GM19099 (cell line): ENCODE data around the gene SLC47A1.

Experiments used
- POLR2A ChIP-seq: IDR thresholded peaks from 3 replicates; pipeline ENCODE4 v1.6.1; 2011; ENCODE audit warnings: low read depth; ENCODE audit not compliant: insufficient read length; ENCODE audit errors: extremely low read depth

The SLC47A1 gene, protein sequence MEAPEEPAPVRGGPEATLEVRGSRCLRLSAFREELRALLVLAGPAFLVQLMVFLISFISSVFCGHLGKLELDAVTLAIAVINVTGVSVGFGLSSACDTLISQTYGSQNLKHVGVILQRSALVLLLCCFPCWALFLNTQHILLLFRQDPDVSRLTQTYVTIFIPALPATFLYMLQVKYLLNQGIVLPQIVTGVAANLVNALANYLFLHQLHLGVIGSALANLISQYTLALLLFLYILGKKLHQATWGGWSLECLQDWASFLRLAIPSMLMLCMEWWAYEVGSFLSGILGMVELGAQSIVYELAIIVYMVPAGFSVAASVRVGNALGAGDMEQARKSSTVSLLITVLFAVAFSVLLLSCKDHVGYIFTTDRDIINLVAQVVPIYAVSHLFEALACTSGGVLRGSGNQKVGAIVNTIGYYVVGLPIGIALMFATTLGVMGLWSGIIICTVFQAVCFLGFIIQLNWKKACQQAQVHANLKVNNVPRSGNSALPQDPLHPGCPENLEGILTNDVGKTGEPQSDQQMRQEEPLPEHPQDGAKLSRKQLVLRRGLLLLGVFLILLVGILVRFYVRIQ

DNA sequence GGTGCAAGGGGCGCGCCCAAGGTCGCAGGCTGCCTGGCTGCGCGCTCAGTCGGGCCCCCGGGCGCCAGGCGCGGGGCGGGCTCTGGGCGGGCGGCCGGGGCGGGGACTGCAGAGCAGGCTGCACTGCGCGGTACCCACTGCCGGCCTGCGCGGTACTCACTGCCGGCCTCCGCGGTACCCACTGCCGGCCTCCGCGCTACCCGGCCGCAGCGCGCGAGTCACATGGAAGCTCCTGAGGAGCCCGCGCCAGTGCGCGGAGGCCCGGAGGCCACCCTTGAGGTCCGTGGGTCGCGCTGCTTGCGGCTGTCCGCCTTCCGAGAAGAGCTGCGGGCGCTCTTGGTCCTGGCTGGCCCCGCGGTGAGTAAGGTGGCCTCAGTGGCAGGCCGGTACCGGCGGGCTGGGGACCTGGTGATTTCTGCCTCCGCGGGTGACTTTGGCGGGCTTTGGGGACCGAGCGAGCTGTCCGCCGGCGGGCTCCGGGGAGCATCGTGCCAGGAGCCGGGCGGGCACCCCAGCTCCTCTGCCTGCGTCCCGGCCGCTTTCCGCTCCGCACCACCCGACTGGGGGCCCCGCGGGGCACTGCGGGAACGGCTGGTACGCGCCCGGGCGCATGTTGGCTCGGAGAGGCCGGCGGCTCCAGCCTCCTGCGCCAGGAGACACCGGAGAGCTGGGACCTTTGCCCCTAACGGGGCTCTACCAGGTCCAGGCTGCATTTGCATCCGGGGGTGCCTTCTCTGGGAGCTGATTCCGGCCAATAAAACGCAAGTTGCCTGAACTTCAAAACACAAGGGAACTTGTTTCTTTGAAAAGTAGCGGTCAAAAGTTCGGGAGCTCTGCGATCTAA lies at the start of gene SLC47A1:
TSS of gene SLC47A1 (plus strand) at position 137 of the 844 bp plus-strand sequence. CDS start at position 223, 86 bp downstream.
- no peak for TF ChIP-seq POLR2A

DNA sequence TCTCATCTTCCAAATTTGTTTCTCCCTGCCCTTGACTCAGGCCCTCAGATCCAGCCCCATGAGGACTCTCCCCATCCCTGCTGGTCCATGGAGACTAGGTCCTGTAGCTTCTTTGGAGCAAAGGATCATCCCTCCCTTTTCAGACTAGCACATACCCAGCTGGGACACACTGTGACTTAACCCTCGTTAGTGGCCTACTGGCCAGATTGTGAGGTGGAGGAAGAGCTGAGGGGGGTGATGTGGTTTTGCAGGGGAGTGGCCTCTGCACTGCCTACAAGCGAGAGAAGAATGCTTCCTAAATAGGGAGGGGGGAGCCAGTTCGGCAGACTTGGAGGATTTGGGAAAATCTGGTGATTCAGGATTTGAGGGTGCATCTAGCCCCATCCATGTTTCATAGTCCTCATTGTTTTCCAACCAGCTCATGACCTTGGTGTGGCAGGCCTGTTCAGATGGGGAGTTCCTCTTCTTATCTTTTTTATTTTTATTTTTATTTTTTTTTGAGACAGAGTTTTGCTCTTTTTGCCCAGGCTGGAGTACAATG lies 47.8 kb upstream of the SLC47A1 start:
- no peak for TF ChIP-seq POLR2A

- TF ChIP-seq POLR2A: no peak
These were observed 47.2 kb upstream of the SLC47A1 start for GRCh38 chr17:19486351-19487023.

DNA sequence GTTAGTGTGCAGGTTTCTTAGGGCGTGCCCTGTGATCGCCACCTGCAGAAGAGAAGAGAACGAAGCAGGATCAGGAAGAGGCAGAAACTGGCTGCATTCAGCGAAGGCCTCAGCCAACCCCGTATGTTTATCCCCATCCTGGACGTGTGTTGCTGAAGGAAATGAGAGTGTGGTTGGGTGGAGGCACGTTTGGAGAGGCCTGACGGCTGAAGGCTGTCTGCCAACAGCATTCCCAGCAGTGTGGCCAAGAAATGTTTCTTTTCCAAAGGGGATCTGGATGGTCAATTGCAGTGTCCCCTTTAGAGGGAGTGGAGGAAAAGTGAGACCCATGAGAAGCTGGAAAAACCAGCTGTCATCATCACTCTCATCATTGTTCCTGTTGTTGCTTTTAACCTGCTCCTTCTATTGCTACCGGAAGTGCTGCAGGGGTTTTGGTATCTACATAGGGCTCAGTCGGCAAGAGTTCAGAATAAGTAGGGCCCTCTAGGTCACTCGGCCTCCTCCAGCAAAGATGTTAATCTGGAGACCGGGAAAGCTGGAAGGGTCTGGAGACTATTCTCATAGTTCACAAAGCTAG lies 46.5 kb upstream of the SLC47A1 start:
- TF ChIP-seq POLR2A: no peak

- no peak for TF ChIP-seq POLR2A
These were observed 41.5 kb upstream of the SLC47A1 start for GRCh38 chr17:19492141-19492540.

DNA sequence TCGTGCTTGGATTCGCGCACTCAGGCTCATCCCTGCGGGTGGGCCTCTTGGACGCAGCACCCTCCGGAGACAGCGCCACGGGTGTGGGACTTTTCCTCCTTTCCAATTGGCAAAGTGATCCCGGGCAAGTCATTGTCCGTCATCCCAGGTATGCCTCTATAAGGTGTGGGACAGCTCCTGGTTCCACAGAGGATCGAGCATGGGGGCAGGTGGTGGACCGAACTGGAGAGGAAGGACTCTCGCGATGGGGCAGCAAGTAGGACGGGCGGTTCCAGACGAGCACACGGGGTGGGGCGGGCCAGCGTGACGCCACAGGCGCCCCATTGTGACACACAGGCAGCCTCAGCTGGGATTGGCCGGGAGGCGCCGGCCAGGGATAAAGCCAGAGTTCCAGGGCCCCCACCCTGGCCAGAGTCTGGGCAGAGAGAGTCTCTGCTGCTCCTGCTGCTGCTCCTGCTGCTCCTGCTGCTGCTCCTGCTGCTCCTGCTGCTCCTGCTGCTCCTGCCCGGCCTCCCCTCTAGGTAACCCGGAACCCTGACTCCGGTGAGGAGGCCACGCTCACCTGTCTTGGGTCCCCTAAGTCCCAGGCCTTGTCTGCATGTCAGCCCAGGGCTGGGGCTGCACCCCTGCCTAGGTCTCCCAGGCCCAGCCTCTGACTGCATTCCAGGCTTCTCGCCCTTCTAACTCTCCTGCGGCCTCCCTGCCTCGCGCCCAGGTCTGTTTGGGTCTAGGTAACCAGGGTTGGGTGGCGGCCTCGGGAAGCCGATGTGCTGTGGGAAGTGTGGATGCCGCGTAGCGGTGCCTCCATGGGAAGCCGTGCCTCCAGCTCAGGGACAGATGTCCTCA lies 38.5 kb upstream of the SLC47A1 start:
- TF ChIP-seq POLR2A: no peak

GRCh38 chr17:19495828-19496528 lies 37.7 kb upstream of the SLC47A1 start:
- TF ChIP-seq POLR2A: no peak

- TF ChIP-seq POLR2A: no peak
These were observed 36.0 kb upstream of the SLC47A1 start for GRCh38 chr17:19497624-19498023.

DNA sequence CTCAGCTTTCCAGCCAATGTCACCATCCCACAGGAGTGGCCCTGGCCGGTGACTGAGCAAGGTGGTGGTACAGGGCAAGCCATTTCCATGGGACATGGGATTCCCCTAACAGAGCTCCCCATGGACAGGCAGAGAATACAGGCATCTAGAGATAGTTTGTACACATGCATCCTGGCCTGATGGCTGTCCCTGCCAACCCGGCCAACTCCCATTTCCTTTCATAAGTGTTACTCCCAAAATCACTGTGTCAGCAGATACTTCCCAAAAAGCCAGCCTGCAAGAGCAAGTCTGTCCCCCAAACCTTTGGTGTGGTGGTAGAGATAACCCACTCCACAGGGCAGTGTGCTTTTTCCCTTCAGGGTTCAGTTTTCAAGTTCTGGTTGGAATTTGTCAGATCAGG lies 32.4 kb upstream of the SLC47A1 start:
- no peak for TF ChIP-seq POLR2A

DNA sequence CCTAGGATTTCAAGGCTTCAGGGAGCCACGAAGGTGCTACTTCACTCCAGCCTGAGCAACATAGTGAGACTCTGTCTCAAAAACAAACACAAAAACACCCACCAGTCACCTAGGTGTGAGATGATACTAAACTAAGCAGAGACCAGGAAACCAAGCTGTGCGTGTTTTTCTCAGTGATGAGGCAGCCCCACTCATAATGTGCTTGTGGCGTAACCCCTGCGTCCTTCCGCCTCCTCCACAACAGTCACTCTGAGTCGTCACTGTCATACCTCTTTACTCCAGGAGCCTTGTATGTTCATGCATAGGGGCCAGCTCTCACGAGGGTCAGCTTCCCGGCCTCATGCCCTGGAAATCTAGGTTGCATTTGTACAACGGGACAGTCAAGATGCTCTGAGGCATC lies 31.1 kb upstream of the SLC47A1 start:
- TF ChIP-seq POLR2A: no peak

GRCh38 chr17:19507775-19508576 lies 25.7 kb upstream of the SLC47A1 start:
- no peak for TF ChIP-seq POLR2A

DNA sequence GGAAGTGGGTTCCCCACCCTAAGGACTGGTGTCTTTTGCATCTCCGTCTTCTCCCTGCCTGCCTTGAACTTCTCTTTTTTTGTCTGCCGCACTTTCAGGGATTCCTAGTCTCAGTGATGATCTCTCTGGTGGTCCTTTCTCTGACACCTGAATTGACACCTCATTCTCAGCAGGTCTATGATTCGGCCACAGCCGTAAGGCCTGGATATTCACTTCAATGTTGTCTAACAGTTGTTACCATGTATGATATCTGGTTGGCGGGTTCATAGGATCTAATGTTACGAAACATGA lies 25.1 kb upstream of the SLC47A1 start:
- no peak for TF ChIP-seq POLR2A
